Glutamatergic neuron (in vitro differentiated cells): Measurements from ENCODE around the gene CLCNKA. TPM values are rescaled to one million over a fixed set of nuclear protein-coding genes. Genes with fewer than 3 reads are reported as not detected.
A peak's percentile ranks its signal among the peaks of the same experiment; 100 is the strongest.

Experiments used
- DNase-seq: peaks from one replicate; pipeline ENCODE4 v3.0.0; 2022
- H3K27ac Mint-ChIP-seq: one replicate; pipeline ENCODE4 v1.8.0; 2020; ENCODE audit warnings: mild to moderate bottlenecking, mixed read lengths, inconsistent platforms; ENCODE audit not compliant: unreplicated experiment
- H3K27me3 Mint-ChIP-seq: one replicate; pipeline ENCODE4 v1.8.0; 2020; ENCODE audit warnings: mild to moderate bottlenecking, moderate library complexity, mixed read lengths, inconsistent platforms; ENCODE audit not compliant: unreplicated experiment
- H3K36me3 Mint-ChIP-seq: one replicate; pipeline ENCODE4 v1.8.0; 2020; ENCODE audit warnings: mild to moderate bottlenecking, mixed read lengths, inconsistent platforms; ENCODE audit not compliant: unreplicated experiment
- H3K4me1 Mint-ChIP-seq: one replicate; pipeline ENCODE4 v1.8.0; 2020; ENCODE audit warnings: mild to moderate bottlenecking, low read depth, mixed read lengths, inconsistent platforms; ENCODE audit not compliant: unreplicated experiment
- H3K4me3 Mint-ChIP-seq: one replicate; pipeline ENCODE4 v1.8.0; 2020; ENCODE audit warnings: mild to moderate bottlenecking, mixed read lengths, inconsistent platforms; ENCODE audit not compliant: unreplicated experiment
- H3K9me3 Mint-ChIP-seq: one replicate; pipeline ENCODE4 v1.8.0; 2020; ENCODE audit warnings: mild to moderate bottlenecking, moderate library complexity, mixed read lengths, inconsistent platforms; ENCODE audit not compliant: unreplicated experiment
- total RNA-seq: library from RNA; stranded (reverse); fragmentation: NEBNext Ultra II Directional; extraction: Animal tissue kit (Norgen Biotek cat#: 25700); gene quantifications from one replicate; pipeline ENCODE4 v1.2.1, GENCODE V29; 2021; ENCODE audit not compliant: unreplicated experiment
- TF ChIP-seq, protein P1 (sequence below): fragments of 200-600 bp; sonication (generic); IDR thresholded peaks from one replicate; pipeline ENCODE4 v1.5.0; 2021; ENCODE audit not compliant: partially characterized antibody, unreplicated experiment

CLCNKA gene
- total RNA-seq, 1 donor from 2014 or later = 0.34 TPM

DNA sequence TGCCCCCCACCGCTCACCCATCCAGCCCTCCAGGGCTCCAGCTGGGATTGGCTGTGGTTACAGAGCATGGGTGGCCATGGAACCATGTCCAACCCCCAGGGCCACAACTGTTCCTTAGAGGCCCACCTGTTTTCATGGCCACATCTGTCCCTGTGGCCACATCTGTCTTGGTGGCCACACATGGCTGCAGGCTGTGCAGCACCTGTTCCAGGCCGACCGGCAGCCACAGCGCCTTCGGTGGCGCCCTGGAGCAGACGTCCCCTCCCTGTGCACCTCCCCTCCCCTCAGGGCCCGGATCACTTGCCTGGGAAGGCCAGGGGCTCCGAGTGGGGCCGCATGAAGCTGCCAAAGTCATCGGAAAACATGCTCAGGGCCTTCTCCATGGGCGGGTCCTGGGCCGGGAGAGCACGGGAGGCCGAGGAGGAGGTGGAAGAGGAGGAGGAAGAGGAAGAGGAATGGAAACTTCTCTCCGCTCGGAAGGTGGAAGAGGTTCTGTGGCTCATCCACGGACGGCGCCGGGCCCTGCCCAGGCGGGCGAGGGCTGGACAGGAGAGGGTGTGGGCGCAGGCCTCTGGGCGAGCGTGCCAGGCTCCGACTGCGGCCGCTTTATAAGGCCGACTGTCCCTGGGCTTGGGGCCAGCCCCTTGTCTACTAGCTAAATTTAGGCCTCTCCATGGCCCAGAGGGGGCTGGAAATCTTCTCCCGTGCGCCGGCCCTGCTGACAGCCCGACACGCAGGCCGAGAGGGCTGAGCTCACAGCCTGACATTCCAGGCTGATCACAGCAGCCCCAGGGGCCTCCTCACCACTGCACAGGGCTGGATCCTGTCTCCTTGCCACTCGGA, 4.2 kb upstream of the CLCNKA start, which contains the start of gene HSPB7:
Gene HSPB7, minus strand, starts transcription at position 583 of the 843 bp plus-strand sequence. Its CDS starts 80 bp downstream, at position 503.
- H3K4me1 Mint-ChIP-seq = peaks cover 23% of the 10 kb centered on the region
- H3K27ac Mint-ChIP-seq = peak within 1 kb of the TSS; percentile 78
- H3K4me3 Mint-ChIP-seq = peak within 1 kb of the TSS; percentile 15
- peaks cover 11% of the 10 kb centered on the region for H3K9me3 Mint-ChIP-seq
- TF ChIP-seq, protein P1, sequence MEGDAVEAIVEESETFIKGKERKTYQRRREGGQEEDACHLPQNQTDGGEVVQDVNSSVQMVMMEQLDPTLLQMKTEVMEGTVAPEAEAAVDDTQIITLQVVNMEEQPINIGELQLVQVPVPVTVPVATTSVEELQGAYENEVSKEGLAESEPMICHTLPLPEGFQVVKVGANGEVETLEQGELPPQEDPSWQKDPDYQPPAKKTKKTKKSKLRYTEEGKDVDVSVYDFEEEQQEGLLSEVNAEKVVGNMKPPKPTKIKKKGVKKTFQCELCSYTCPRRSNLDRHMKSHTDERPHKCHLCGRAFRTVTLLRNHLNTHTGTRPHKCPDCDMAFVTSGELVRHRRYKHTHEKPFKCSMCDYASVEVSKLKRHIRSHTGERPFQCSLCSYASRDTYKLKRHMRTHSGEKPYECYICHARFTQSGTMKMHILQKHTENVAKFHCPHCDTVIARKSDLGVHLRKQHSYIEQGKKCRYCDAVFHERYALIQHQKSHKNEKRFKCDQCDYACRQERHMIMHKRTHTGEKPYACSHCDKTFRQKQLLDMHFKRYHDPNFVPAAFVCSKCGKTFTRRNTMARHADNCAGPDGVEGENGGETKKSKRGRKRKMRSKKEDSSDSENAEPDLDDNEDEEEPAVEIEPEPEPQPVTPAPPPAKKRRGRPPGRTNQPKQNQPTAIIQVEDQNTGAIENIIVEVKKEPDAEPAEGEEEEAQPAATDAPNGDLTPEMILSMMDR = no peak
- H3K36me3 Mint-ChIP-seq = no peaks in the 10 kb centered on the region
- peak; percentile 69 for DNase-seq
- H3K27me3 Mint-ChIP-seq = peaks cover 8% of the 10 kb centered on the region

DNA sequence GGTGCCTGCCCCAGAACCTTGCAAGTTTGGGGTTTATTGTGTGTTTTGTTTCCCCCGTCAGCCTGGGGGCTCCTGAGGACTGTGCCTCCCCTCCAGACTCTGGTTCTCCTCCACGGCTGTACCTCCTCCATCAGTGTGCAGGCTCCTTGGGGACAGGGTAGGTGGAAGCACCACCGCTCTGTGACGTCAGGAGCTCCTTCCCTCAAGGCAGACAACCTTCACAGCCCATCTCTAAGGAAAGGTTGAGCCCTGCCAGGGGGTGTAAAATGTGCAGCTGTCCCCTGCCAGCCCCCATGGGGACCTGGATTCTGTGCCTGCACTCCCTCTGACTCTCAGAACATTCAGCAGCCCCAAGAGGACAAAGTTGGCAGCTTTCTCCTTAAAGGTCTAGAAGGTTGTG, 3.5 kb upstream of the CLCNKA start:
- peak overlapping the region; percentile 78 for H3K27ac Mint-ChIP-seq
- H3K36me3 Mint-ChIP-seq = no peaks in the 10 kb centered on the region
- peak overlapping the region; percentile 15 for H3K4me3 Mint-ChIP-seq
- H3K4me1 Mint-ChIP-seq = peaks cover 23% of the 10 kb centered on the region
- no peak for DNase-seq
- peaks cover 8% of the 10 kb centered on the region for H3K27me3 Mint-ChIP-seq
- peaks cover 11% of the 10 kb centered on the region for H3K9me3 Mint-ChIP-seq
- TF ChIP-seq, protein P1 = no peak

DNA sequence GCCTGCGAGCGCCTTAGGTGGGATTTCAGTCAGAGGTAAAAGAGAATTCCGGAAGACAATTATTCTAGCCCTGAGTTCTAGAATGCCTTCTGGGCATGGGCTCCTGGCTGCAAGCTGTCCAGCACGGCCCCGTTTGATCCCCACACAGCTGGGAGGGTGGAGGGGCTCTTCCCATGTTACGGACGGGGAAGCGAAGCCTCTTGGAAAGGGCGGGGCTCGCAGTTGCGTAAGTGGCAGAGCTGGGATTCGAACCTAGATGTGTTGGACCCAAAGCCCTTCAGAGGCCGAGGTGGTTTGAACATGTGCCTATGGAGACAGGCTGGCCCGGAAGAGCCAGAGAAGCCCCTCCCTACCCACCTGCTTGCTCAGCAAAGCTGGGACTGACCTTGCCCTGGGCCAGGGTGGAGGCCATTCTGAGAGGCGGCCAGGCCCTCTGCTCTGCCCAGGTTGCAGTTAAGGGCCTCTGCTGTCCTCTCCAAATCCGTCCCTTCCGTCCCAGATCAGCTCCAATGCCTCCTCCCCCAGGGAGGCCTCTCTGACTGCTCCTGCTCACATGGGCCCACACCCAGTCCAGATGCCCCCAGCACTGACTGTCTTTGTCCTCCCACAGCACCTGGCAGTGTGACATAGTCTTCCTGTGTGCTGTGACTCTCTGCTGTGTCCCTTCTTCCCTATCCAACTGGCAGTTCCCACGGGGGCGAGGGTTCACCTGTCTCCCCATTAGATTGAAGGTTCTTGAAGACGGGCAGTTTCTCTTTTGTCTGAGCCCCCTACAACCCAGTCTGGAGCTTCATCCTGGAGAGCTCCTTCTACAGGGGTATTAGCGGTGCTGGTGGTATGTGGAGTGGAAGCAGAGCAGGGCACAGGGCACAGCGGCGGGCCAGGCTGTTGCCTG, 2.8 kb upstream of the CLCNKA start:
- Mint-ChIP-seq H3K9me3 (peaks cover 11% of the 10 kb centered on the region), H3K27ac (no peak overlapping the region), H3K27me3 (peaks cover 8% of the 10 kb centered on the region), H3K4me3 (peak overlapping the region; percentile 15), H3K36me3 (no peaks in the 10 kb centered on the region), H3K4me1 (peaks cover 25% of the 10 kb centered on the region)
- TF ChIP-seq, protein P1 = no peak
- DNase-seq = no peak

DNA sequence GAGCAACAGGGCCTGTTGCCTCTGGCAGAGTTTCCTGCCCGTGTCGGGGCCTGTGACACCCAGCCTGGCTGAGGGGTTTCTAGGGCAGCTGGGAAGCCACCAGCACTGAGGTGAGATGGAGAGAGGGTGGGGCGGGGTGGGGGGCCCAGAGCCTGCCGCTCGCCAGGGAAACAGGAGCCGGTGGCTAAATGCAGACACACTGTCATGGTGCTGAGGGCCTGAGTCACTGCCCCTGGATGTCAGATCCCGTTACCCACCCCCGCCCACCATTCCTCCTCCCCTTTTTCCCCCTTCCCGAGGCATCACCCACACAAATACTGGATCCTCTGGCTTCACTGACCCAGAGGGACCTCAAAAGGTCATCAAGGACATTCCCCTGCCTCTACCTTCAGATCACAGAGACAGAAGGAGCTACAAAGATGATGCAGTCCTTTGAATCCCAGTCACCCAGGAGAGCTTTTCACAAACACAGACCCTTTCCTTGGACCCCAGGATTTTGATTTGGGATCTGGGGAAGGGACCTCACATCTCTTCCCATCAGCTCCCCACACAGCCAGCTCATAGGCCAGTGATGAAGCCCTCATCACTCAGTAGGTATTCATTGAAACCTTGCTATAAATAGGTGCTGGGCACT, 2.1 kb upstream of the CLCNKA start:
- H3K36me3 Mint-ChIP-seq = no peaks in the 10 kb centered on the region
- TF ChIP-seq, protein P1 = no peak
- H3K27me3 Mint-ChIP-seq = peaks cover 8% of the 10 kb centered on the region
- H3K27ac Mint-ChIP-seq = peak overlapping the region; percentile 15
- no peak for DNase-seq
- no peak overlapping the region for H3K4me3 Mint-ChIP-seq
- peaks cover 26% of the 10 kb centered on the region for H3K4me1 Mint-ChIP-seq
- H3K9me3 Mint-ChIP-seq = peaks cover 11% of the 10 kb centered on the region
